ENCODE measurements around the gene TSC1.

Gene TSC1

DNA sequence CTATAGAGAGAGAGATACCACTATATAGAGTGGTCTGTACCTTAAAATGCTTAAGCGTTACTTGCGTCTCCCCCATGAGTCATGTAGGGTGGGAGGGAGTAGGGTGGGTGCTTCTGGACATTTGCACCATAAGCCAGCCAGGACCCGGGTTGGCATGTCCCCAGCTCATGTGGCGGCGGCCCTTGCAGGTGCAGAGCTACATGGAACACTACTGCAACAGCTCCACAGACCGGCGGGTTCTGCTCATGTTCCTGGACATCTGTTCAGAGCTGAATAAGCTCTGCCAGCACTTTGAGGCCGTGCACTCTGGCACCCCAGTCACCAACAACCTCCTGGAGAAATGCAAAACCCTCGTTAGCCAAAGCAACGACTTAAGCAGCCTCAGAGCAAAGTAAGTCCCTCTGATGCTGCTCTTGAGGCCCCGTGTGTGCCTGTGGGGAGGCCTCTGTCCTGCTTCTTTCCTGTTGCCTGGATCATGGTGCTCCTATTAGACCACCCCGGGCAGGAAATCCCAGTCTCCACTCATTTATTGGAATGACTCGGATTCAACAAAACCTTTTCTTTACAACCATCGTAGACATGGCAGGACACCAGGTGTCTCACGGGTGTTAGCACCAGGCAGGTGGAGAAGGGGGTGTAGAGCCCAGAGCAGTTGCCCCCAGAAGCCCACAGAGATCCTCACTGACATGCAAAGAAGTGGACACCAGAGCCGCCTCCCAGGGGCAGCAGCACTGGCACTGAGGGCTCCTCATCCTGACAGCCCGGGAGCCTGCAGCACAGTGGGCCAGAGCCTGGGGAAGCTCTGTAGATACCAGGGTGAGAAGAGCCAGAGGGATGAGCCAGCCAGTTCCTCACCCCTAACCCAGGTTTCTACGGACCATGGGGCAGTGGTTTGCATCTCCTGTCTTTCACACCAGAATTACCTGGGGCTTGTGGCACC, 57.0 kb downstream of the TSC1 start:
- H3K4me3 ChIP-seq (ENCODE audit: low read length): no peak overlapping the region
- DNase-seq (ENCODE audit: low read depth): no peak
- TF ChIP-seq, protein P1, sequence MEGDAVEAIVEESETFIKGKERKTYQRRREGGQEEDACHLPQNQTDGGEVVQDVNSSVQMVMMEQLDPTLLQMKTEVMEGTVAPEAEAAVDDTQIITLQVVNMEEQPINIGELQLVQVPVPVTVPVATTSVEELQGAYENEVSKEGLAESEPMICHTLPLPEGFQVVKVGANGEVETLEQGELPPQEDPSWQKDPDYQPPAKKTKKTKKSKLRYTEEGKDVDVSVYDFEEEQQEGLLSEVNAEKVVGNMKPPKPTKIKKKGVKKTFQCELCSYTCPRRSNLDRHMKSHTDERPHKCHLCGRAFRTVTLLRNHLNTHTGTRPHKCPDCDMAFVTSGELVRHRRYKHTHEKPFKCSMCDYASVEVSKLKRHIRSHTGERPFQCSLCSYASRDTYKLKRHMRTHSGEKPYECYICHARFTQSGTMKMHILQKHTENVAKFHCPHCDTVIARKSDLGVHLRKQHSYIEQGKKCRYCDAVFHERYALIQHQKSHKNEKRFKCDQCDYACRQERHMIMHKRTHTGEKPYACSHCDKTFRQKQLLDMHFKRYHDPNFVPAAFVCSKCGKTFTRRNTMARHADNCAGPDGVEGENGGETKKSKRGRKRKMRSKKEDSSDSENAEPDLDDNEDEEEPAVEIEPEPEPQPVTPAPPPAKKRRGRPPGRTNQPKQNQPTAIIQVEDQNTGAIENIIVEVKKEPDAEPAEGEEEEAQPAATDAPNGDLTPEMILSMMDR (conservative IDR thresholded peaks at IDR 0.05; ENCODE audit: low read length): no peak

DNA sequence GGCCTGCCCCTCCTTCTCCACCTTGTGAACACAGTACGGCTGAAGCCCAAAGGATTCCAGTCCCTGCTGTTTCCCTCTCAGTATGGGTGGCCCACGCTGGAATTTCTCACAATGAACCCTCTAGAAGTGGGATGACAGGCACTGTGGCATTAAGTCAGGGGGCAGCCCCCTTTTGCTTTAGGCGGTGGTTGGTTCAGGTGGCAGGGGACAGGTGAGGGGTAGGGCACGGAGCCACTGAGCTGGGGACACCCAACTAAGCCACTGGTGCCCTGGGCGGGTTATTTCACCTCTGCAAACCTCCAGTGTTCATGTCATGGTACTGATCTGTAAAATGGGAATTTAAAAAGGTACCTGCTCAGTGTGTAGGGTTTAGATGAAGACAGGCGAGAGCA, 58.1 kb downstream of the TSC1 start:
- H3K4me3 ChIP-seq (ENCODE audit: low read length): no peak overlapping the region
- DNase-seq (ENCODE audit: low read depth): no peak
- TF ChIP-seq, protein P1 (conservative IDR thresholded peaks at IDR 0.05; ENCODE audit: low read length): no peak

DNA sequence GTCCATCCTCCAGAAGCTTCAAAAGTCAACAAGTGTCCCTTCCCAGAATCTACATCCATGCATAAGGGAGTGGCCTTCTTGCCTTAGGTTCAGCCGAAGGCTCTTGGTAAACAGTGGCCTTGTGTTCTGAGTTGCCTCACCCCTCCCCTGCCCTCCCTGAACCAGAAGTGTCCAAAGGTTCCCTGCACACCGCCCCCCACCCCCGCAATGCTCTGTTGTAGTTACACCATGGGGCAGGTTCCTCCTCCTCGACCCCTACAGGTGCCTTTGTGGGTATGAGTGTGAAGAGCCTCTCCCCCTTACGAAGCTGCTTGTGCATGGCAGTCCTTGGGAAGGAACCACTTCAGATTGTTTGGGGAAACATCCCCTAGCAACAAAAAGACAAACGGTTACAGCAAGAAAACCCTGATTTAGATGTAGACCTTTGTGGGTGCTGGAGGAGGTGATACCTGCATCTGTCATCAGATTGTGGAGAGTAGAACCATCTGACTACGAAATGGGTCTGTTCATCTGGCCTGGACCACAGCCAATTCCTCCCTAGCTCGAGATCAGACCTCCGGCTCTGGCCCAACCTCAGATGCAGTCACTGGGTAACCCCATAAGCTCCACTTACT, 58.6 kb downstream of the TSC1 start:
- DNase-seq (ENCODE audit: low read depth): no peak
- TF ChIP-seq, protein P1 (conservative IDR thresholded peaks at IDR 0.05; ENCODE audit: low read length): no peak
- H3K4me3 ChIP-seq (ENCODE audit: low read length): no peak overlapping the region

DNA sequence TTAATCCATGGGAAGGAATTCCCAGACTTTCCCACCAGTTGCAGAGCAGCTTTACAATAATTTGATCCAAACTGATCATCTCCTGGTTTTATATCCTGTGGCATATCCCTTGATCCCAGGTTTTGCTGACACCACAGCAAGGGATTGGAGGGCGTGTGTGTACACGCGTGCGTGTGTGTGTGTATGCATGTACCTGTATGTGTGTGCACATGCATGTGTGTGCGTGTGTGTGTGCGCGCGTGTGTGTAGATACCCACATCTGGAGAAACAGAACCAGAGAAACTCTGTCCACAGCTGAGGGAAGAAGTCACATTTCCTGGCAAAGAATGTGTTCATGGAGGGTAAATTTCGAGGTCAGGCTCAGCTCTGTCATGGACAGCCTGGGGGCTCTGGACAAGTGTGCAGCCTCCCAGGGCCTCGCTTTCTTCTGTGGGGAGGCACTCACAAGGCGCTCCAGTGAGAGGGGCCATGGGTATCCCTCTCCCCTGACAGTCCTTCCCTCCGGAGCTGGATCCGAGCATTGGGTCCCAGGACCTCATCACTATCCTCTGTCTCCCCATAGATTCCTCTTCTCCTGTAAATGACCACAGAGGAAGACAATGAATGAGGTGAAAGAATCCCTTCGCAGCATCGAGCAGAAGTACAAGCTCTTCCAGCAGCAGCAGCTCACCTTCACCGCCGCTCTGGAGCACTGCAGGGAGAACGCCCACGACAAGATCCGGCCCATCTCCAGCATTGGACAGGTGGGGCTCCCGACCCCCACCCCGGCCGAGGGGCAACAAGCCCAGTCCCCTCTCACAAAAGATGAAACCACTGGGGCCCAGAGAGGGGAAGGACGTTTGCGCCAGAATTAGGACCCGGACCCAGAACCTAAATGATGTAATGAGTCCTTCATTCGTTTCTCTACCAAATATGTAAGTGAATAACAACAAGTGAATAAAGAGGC, 60.8 kb downstream of the TSC1 start:
- TF ChIP-seq, protein P1 (conservative IDR thresholded peaks at IDR 0.05; ENCODE audit: low read length): no peak
- H3K4me3 ChIP-seq (ENCODE audit: low read length): no peak overlapping the region
- no peak for DNase-seq (ENCODE audit: low read depth)

DNA sequence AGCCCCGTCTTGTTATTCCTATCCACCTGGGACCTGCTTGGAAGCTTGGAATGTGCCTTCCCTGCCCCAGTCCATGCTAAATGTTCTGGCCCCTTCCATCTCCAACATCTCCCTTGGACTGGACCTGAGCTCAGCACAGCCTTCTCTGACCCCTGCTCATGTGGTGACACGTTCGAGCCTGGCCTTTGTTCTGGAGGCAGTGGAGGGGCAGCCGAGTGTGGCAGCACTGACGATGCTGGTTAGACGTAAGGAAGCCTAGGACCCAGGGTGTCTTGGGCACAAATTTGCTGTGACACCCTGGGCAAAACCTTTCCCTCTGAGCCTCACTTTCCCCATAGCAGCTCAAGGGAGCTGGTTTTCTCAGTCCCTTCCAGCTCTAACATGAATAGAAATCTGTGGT, 61.8 kb downstream of the TSC1 start:
- TF ChIP-seq, protein P1 (conservative IDR thresholded peaks at IDR 0.05; ENCODE audit: low read length): no peak
- DNase-seq (ENCODE audit: low read depth): no peak
- H3K4me3 ChIP-seq (ENCODE audit: low read length): no peak overlapping the region

DNA sequence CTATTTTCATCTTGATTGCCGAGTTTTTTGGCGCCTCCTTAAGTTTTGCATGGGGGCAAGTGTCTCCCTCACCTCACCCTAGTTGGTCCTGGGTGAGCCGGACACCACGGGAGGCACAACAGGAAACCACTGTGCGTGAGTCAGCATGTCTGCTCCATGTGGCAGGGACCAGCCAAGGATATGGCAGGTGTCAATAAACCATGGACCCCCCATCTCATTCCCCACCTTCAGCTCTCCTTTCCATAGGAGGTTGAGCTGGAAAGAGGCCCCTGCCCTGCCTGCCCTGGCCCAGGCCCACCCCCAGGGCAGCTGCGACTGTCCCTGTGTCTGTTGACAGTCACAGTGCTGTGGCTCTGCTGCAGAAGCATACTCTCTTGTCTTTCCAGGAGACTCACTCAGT, 62.6 kb downstream of the TSC1 start:
- H3K4me3 ChIP-seq (ENCODE audit: low read length): no peak overlapping the region
- no peak for DNase-seq (ENCODE audit: low read depth)
- TF ChIP-seq, protein P1 (conservative IDR thresholded peaks at IDR 0.05; ENCODE audit: low read length): no peak
